Effector memory CD4-positive, alpha-beta T cell (primary cell): Measurements from ENCODE around the gene SLC9C2.
"Not testable (repeated sequence)": the region's sequence is repeated elsewhere in the genome, so short reads cannot be mapped to it uniquely, and the experiment has no call there.

Experiments
- DNase-seq, 3 donors: peaks; one replicate each; pipeline ENCODE4 v3.0.0-alpha.2; 2020
- H3K27ac ChIP-seq: 2 replicates; pipeline ENCODE4 v1.7.0; 2013; ENCODE audit warnings: mild to moderate bottlenecking, low read length, moderate library complexity; ENCODE audit not compliant: insufficient read depth, poor library complexity, severe bottlenecking
- H3K27me3 ChIP-seq: replicated peaks from 2 replicates; pipeline ENCODE4 v1.7.0; 2013; ENCODE audit warnings: mild to moderate bottlenecking, low read length; ENCODE audit not compliant: insufficient read depth, control insufficient read depth, poor library complexity, severe bottlenecking
- H3K36me3 ChIP-seq: 2 replicates; pipeline ENCODE4 v1.7.0; 2013; ENCODE audit warnings: mild to moderate bottlenecking, low read length, moderate library complexity; ENCODE audit not compliant: control insufficient read depth, insufficient read depth
- H3K4me1 ChIP-seq: 2 replicates; pipeline ENCODE4 v1.7.0; 2013; ENCODE audit warnings: low read length, mild to moderate bottlenecking; ENCODE audit not compliant: control insufficient read depth, insufficient read depth, poor library complexity, severe bottlenecking
- H3K4me3 ChIP-seq: 2 replicates; pipeline ENCODE4 v1.7.0; 2013; ENCODE audit warnings: low read length, low read depth, mild to moderate bottlenecking; ENCODE audit not compliant: insufficient read depth, poor library complexity, severe bottlenecking
- H3K9me3 ChIP-seq: 2 replicates; pipeline ENCODE4 v1.7.0; 2013; ENCODE audit warnings: mild to moderate bottlenecking, low read length, moderate library complexity; ENCODE audit not compliant: control insufficient read depth

SLC9C2 gene

DNA sequence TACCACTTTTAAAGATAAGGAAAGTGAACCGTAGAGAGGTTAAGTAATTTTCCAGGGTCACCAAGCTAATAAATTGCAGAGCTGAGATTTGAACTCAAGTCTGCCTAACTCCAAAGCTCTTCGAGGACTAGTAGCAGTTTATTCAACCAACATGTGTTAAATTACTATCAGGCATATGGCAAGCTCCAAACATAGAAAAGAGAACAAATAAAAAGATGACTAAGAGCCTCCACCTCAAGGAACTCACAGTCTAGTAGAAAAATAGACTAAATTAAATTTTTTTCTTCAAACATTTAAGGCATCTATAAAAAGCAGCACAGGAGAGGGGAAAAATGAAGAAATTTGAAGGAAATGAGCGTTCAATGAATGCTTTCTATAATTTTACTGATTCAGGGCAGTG lies 22.2 kb downstream of the SLC9C2 start:
- H3K36me3 ChIP-seq: no peaks in the 10 kb centered on the region

DNA sequence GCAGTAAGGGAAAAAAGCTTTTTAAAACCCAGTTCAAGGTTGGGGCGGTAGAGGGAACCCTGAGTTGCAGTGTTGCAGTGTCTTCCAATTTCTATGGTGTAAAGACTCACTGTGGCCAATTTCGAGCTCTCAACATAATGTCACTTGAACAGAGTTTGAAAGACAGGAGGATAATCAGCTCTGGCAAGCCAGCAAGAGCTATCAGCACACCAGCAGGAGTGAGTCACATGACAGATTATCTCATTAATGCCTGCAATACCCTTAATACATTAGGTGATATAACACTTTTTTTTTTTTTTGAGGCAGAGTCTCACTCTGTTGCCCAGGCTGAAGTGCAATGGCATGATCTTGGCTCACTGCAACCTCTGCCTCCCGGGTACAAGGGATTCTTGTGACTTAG lies 22.8 kb downstream of the SLC9C2 start:
- no peaks in the 10 kb centered on the region for H3K4me1 ChIP-seq
- H3K27ac ChIP-seq: no peak overlapping the region
- H3K4me3 ChIP-seq: no peak overlapping the region
- H3K27me3 ChIP-seq: no peaks in the 10 kb centered on the region
- no peaks in the 10 kb centered on the region for H3K36me3 ChIP-seq
- no peaks in the 10 kb centered on the region for H3K9me3 ChIP-seq
- no peak for DNase-seq

More for the DNA sequence above, 22.2 kb downstream of the SLC9C2 start:
- Histone ChIP-seq H3K4me1 (no peaks in the 10 kb centered on the region), H3K4me3 (no peak overlapping the region), H3K27me3 (no peaks in the 10 kb centered on the region), H3K27ac (no peak overlapping the region), H3K9me3 (no peaks in the 10 kb centered on the region)
- DNase-seq: no peak

DNA sequence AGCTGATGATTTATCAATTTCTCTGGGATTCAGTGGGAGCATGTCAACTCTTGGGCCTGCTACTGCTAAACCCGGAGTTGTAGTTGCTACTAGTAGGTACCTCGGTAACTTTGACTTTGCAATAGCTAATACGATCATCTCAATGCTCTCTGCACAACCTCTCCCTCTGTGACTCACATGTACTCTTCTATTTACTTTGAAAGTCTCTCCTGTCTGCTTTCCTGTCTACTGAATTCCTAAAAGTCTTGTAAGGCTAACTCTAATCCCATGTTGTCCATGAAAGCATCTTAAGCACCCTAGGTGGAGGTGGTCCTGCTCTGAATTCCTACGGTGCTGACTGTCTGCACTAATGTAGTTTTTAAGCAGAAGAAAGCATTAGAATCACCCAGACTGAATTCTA lies 29.3 kb downstream of the SLC9C2 start:
- Histone ChIP-seq H3K27ac (no peak overlapping the region), H3K36me3 (no peaks in the 10 kb centered on the region), H3K4me3 (no peak overlapping the region), H3K27me3 (no peaks in the 10 kb centered on the region), H3K4me1 (no peaks in the 10 kb centered on the region), H3K9me3 (no peaks in the 10 kb centered on the region)
- DNase-seq: no peak

- Histone ChIP-seq H3K27me3 (no peaks in the 10 kb centered on the region), H3K4me1 (no peaks in the 10 kb centered on the region), H3K27ac (no peak overlapping the region), H3K36me3 (no peaks in the 10 kb centered on the region), H3K4me3 (no peak overlapping the region), H3K9me3 (no peaks in the 10 kb centered on the region)
- DNase-seq: no peak
Measured at GRCh38 chr1:173572201-173572873, 30.5 kb downstream of the SLC9C2 start.

- Histone ChIP-seq H3K36me3 (no peaks in the 10 kb centered on the region), H3K4me3 (no peak overlapping the region), H3K9me3 (no peaks in the 10 kb centered on the region), H3K27me3 (no peaks in the 10 kb centered on the region), H3K27ac (no peak overlapping the region), H3K4me1 (no peaks in the 10 kb centered on the region)
- no peak for DNase-seq
Measured at GRCh38 chr1:173570370-173571007, 32.4 kb downstream of the SLC9C2 start.

GRCh38 chr1:173568483-173568882 lies 34.4 kb downstream of the SLC9C2 start:
- no peaks in the 10 kb centered on the region for H3K36me3 ChIP-seq
- H3K4me1 ChIP-seq: no peaks in the 10 kb centered on the region
- no peak for DNase-seq
- H3K9me3 ChIP-seq: no peaks in the 10 kb centered on the region
- H3K4me3 ChIP-seq: no peak overlapping the region
- no peaks in the 10 kb centered on the region for H3K27me3 ChIP-seq
- H3K27ac ChIP-seq: no peak overlapping the region

DNA sequence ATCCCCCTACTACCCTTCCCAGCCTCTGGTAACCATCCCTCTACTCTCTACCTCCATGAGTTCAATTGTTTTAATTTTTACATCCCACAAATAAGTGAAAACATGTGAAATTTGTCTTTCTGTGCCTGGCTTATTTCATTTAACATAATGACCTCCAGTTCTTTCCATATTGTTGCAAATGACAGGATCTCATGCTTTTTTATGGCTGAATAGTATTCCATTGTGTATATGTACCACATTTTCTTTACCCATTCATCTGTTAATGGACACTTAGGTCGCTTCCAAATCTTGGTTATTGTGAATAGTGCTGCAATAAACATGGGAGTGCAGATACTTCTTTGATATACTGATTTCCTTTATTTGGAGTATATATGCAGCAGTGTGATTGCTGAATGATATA lies 39.0 kb downstream of the SLC9C2 start:
- H3K27me3 ChIP-seq, H3K4me3 ChIP-seq, H3K36me3 ChIP-seq, DNase-seq, H3K9me3 ChIP-seq, H3K4me1 ChIP-seq, H3K27ac ChIP-seq: not testable (repeated sequence)

DNA sequence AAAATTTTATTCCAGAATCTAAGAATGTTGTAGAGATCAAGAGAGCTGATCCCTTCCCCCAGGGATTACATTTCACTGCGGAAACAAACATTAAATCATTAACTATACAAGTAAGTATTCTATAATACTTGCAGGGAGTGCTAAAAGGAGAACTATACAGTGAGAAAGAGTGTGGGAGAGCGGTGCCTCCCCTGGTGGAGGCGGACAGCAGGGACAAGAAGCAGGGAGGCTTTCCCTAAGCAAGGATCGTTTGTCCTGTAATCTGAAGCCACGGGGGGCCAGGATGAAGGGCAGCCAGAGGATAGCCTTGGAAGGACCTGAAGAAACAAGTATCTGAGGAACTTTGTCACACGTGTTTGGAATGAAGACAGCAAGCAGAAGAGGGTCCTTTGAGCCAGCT lies 40.1 kb downstream of the SLC9C2 start:
- Histone ChIP-seq H3K4me3 (no peak overlapping the region), H3K27ac (no peak overlapping the region), H3K27me3 (no peaks in the 10 kb centered on the region), H3K9me3 (no peaks in the 10 kb centered on the region), H3K4me1 (no peaks in the 10 kb centered on the region), H3K36me3 (no peaks in the 10 kb centered on the region)
- no peak for DNase-seq

DNA sequence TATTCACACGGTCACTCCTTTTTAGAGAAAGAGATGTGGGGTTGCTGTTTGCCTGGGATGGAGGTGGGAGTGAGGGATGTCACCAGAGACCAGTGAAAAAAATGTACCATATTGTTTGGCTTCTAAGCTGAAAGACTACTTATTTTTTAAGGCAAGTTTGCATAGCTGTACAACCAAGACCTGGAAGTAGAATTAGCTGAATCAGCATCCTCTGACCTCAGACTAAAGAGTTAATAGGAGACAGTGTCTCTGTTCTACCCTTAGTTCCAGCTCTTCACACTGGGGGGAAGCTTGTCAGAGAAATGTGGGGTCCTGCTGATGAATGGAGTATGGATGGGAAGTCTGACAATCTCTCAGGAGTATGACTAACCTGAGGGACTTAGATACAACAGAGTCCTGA lies 41.6 kb downstream of the SLC9C2 start:
- Histone ChIP-seq H3K9me3 (no peaks in the 10 kb centered on the region), H3K4me3 (no peak overlapping the region), H3K27ac (no peak overlapping the region), H3K4me1 (no peaks in the 10 kb centered on the region), H3K36me3 (no peaks in the 10 kb centered on the region), H3K27me3 (no peaks in the 10 kb centered on the region)
- DNase-seq: no peak

GRCh38 chr1:173560285-173560880 lies 42.5 kb downstream of the SLC9C2 start:
- Histone ChIP-seq H3K27me3 (no peaks in the 10 kb centered on the region), H3K4me3 (no peak overlapping the region), H3K27ac (no peak overlapping the region), H3K9me3 (no peaks in the 10 kb centered on the region), H3K4me1 (no peaks in the 10 kb centered on the region), H3K36me3 (no peaks in the 10 kb centered on the region)
- DNase-seq: no peak
